Measurements from ENCODE around the gene CCDC12. TPM values are rescaled to one million over a fixed set of nuclear protein-coding genes. Genes with fewer than 3 reads are reported as not detected.

Gene CCDC12
- total RNA-seq, 1 experiment from 2014 or later, result 44.2 TPM

DNA sequence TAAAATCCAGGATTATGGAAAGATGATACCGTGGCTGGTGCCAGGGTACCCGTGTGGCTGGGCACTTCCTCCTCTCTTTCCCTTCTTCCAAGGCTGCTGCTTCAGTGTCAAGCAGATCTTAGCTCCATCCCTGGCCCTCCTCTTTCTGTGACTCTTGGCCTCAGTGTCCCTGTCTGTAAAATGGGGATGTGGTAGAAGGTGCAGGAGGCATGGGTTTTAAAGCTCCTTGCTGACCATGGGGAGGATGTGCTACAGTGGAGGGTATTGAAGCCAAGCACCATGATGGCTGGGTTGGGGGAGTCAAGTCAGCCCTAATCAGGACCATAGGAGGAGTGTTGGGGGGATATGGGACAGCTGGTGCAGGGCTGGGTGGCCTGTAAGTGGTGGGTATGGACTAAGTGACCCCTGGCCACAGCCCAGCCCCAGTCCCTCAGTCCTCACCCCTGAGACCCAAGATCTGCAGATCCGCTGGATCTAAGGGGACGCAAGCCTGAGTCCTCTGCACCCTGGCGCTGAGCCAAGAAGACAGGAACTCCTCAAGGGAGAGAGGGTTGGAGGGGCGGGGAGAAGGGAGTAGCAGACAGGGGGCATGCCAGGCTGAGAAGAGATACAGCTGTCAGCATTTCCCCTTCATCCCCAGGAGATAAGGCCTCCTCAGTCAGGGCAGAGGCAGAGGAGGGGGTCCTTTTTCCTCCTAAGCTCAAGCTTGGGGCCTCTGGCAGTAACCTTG, 87.0 kb downstream of the CCDC12 start:
- Histone ChIP-seq H2AFZ (ENCODE audit: low read length) (no peak overlapping the region), H3K9ac (ENCODE audit: low read length) (no peak overlapping the region), H3K27ac (ENCODE audit: low read length) (no peak overlapping the region), H3F3A (ENCODE audit: low read length, unreplicated experiment) (no peaks in the 10 kb centered on the region), H3K4me2 (ENCODE audit: low read length) (no peak overlapping the region), H3K36me3 (ENCODE audit: low read depth, low read length) (no peaks in the 10 kb centered on the region), H3K79me2 (ENCODE audit: low read length) (no peaks in the 10 kb centered on the region), H3K9me2 (replicated peaks; ENCODE audit: low read length) (no peaks in the 10 kb centered on the region), H3K4me1 (ENCODE audit: insufficient read depth, low read length) (peaks cover 4% of the 10 kb centered on the region; the same call in 1 of the 2 replicates), H4K20me1 (ENCODE audit: low read length) (no peaks in the 10 kb centered on the region), H3K27me3 (ENCODE audit: low read length) (no peaks in the 10 kb centered on the region), H3K9me3 (ENCODE audit: low read length) (no peaks in the 10 kb centered on the region), H3K4me3 (ENCODE audit: low read length) (no peak overlapping the region)
- DNase-seq (no peak), ATAC-seq (no peak)
- BruUV-seq (replicated peaks), result no TSS peak
- ChIA-PET POLR2A (ENCODE audit: unreplicated experiment) (no interaction called here), CTCF (no interaction called here)
- TF ChIP-seq EZH2 (IDR thresholded peaks at IDR 0.05; ENCODE audit: low read length, unreplicated experiment) (no peak), EZH2phosphoT487 (IDR thresholded peaks at IDR 0.05; ENCODE audit: borderline replicate concordance, low read length) (no peak)
- TF ChIP-seq, protein P1, sequence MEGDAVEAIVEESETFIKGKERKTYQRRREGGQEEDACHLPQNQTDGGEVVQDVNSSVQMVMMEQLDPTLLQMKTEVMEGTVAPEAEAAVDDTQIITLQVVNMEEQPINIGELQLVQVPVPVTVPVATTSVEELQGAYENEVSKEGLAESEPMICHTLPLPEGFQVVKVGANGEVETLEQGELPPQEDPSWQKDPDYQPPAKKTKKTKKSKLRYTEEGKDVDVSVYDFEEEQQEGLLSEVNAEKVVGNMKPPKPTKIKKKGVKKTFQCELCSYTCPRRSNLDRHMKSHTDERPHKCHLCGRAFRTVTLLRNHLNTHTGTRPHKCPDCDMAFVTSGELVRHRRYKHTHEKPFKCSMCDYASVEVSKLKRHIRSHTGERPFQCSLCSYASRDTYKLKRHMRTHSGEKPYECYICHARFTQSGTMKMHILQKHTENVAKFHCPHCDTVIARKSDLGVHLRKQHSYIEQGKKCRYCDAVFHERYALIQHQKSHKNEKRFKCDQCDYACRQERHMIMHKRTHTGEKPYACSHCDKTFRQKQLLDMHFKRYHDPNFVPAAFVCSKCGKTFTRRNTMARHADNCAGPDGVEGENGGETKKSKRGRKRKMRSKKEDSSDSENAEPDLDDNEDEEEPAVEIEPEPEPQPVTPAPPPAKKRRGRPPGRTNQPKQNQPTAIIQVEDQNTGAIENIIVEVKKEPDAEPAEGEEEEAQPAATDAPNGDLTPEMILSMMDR (conservative IDR thresholded peaks at IDR 0.05; ENCODE audit: low read depth, low read length), result no peak
- intact Hi-C loops (cut with micrococcal nuclease), result no loop called here

DNA sequence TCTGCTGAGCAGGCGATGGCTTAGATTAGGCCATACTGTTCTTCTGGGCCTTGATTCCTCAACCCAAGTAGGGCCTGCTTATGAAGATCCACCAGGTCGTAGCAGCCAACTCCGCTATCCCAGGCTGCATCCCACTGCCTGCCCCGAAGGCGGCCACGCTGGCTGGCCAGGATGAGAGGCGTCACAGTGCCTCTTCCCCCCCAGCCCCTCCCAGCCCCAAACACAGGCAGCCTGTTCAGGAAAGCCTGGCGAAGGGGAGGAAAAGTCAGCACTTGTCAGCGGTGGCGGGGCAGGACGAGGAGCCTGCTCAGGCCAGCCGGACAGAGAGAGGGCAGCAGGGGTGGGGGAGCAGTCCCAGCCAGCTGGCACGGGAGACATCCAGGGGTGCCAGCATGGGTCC, 87.8 kb downstream of the CCDC12 start:
- Histone ChIP-seq H3K27ac (ENCODE audit: low read length) (no peak overlapping the region), H3K79me2 (ENCODE audit: low read length) (no peaks in the 10 kb centered on the region), H3K9me3 (ENCODE audit: low read length) (no peaks in the 10 kb centered on the region), H3K4me3 (ENCODE audit: low read length) (no peak overlapping the region), H3F3A (ENCODE audit: low read length, unreplicated experiment) (no peaks in the 10 kb centered on the region), H3K4me1 (ENCODE audit: insufficient read depth, low read length) (peaks cover 4% of the 10 kb centered on the region; the same call in 1 of the 2 replicates), H3K9me2 (replicated peaks; ENCODE audit: low read length) (no peaks in the 10 kb centered on the region), H3K36me3 (ENCODE audit: low read depth, low read length) (no peaks in the 10 kb centered on the region), H4K20me1 (ENCODE audit: low read length) (no peaks in the 10 kb centered on the region), H3K4me2 (ENCODE audit: low read length) (no peak overlapping the region), H2AFZ (ENCODE audit: low read length) (no peak overlapping the region), H3K9ac (ENCODE audit: low read length) (no peak overlapping the region), H3K27me3 (ENCODE audit: low read length) (peaks cover 7% of the 10 kb centered on the region)
- intact Hi-C loops (cut with micrococcal nuclease), result no loop called here
- no peak for DNase-seq
- ChIA-PET POLR2A (ENCODE audit: unreplicated experiment) (no interaction called here), CTCF (no interaction called here)
- TF ChIP-seq EZH2phosphoT487 (IDR thresholded peaks at IDR 0.05; ENCODE audit: borderline replicate concordance, low read length) (no peak), EZH2 (IDR thresholded peaks at IDR 0.05; ENCODE audit: low read length, unreplicated experiment) (no peak)
- TF ChIP-seq, protein P1 (conservative IDR thresholded peaks at IDR 0.05; ENCODE audit: low read depth, low read length), result no peak
- no peak for ATAC-seq
- no TSS peak for BruUV-seq (replicated peaks)

- TF ChIP-seq EZH2phosphoT487 (IDR thresholded peaks at IDR 0.05; ENCODE audit: borderline replicate concordance, low read length) (no peak), EZH2 (IDR thresholded peaks at IDR 0.05; ENCODE audit: low read length, unreplicated experiment) (no peak)
- TF ChIP-seq, protein P1 (conservative IDR thresholded peaks at IDR 0.05; ENCODE audit: low read depth, low read length), result no peak
- H4K20me1 ChIP-seq (ENCODE audit: low read length), result no peaks in the 10 kb centered on the region
- no peaks in the 10 kb centered on the region for H3K36me3 ChIP-seq (ENCODE audit: low read depth, low read length)
- ATAC-seq, result no peak
- intact Hi-C loops (cut with micrococcal nuclease), result no loop called here
- H3K9me2 ChIP-seq (replicated peaks; ENCODE audit: low read length), result no peaks in the 10 kb centered on the region
- CTCF ChIA-PET, result no interaction called here
- H3K79me2 ChIP-seq (ENCODE audit: low read length), result no peaks in the 10 kb centered on the region
- no TSS peak for BruUV-seq (replicated peaks)
- H3K4me2 ChIP-seq (ENCODE audit: low read length), result no peak overlapping the region
- H3K4me1 ChIP-seq (ENCODE audit: insufficient read depth, low read length), result peaks cover 4% of the 10 kb centered on the region; the same call in 1 of the 2 replicates
- peaks cover 11% of the 10 kb centered on the region for H3K27me3 ChIP-seq (ENCODE audit: low read length)
- no peaks in the 10 kb centered on the region for H3F3A ChIP-seq (ENCODE audit: low read length, unreplicated experiment)
- H3K9ac ChIP-seq (ENCODE audit: low read length), result no peak overlapping the region
- DNase-seq, result no peak
- no peak overlapping the region for H3K4me3 ChIP-seq (ENCODE audit: low read length)
- POLR2A ChIA-PET (ENCODE audit: unreplicated experiment), result no interaction called here
- H3K27ac ChIP-seq (ENCODE audit: low read length), result no peak overlapping the region
- H3K9me3 ChIP-seq (ENCODE audit: low read length), result no peaks in the 10 kb centered on the region
- H2AFZ ChIP-seq (ENCODE audit: low read length), result no peak overlapping the region
These were observed 88.5 kb downstream of the CCDC12 start for GRCh38 chr3:46887980-46888494.
